ENCODE results near the gene SDCBP2. TPM values are rescaled to one million over a fixed set of nuclear protein-coding genes. Genes with fewer than 3 reads are reported as not detected.

SDCBP2 gene
- total and polyA plus RNA-seq, 2 experiments from 2014 or later = 4.2 to 5.5 TPM

GRCh38 chr20:1373614-1374013 is 44.7 kb upstream of the SDCBP2 start:
- no peak overlapping the region for H3K4me2 ChIP-seq (ENCODE audit: unreplicated experiment)
- H3K36me3 ChIP-seq (ENCODE audit: low read depth) = peaks cover 4% of the 10 kb centered on the region; the same call in 1 of the 2 replicates
- no peaks in the 10 kb centered on the region; the same call in 1 of the 2 replicates for H4K20me1 ChIP-seq (ENCODE audit: insufficient read depth)
- no peak overlapping the region for H3K9ac ChIP-seq
- in situ Hi-C loops (cut with MboI) = no loop called here
- no peak overlapping the region for H2AFZ ChIP-seq
- no peaks in the 10 kb centered on the region for H3K9me3 ChIP-seq (ENCODE audit: low read depth)
- no peak for DNase-seq
- H3F3A ChIP-seq (ENCODE audit: insufficient read depth) = peaks cover 29% of the 10 kb centered on the region
- no peak for TF ChIP-seq EZH2 (IDR thresholded peaks at IDR 0.05; ENCODE audit: insufficient read depth, poor library complexity, severe bottlenecking)
- no peaks in the 10 kb centered on the region for H3K27me3 ChIP-seq (replicated peaks; ENCODE audit: insufficient read depth)
- no peaks in the 10 kb centered on the region for H3K9me2 ChIP-seq (ENCODE audit: insufficient read depth)
- no peak overlapping the region for H3K4me3 ChIP-seq
- H3K4me1 ChIP-seq (ENCODE audit: insufficient read depth) = peaks cover 61% of the 10 kb centered on the region
- no peak overlapping the region for H3K27ac ChIP-seq
- peaks cover 95% of the 10 kb centered on the region for H3K79me2 ChIP-seq (ENCODE audit: insufficient read depth)
- WGBS, 2 experiments (ENCODE audit: low coverage in 1 of 2, low lambda C conversion rate in 2 of 2, missing lambda C conversion rate in 2 of 2) = 96 to 98% methylated on average over 4 of the region's 4 CpGs

- no peak for DNase-seq
- Histone ChIP-seq H3K36me3 (ENCODE audit: low read depth) (peaks cover 5% of the 10 kb centered on the region; the same call in 1 of the 2 replicates), H3K4me1 (ENCODE audit: insufficient read depth) (peaks cover 62% of the 10 kb centered on the region), H3K9me2 (ENCODE audit: insufficient read depth) (no peaks in the 10 kb centered on the region), H3K27ac (no peak overlapping the region), H3F3A (ENCODE audit: insufficient read depth) (peaks cover 29% of the 10 kb centered on the region), H3K4me3 (no peak overlapping the region), H3K79me2 (ENCODE audit: insufficient read depth) (peaks cover 94% of the 10 kb centered on the region), H3K27me3 (replicated peaks; ENCODE audit: insufficient read depth) (no peaks in the 10 kb centered on the region), H4K20me1 (ENCODE audit: insufficient read depth) (no peaks in the 10 kb centered on the region; the same call in 1 of the 2 replicates), H3K9me3 (ENCODE audit: low read depth) (no peaks in the 10 kb centered on the region), H3K9ac (no peak overlapping the region), H2AFZ (no peak overlapping the region), H3K4me2 (ENCODE audit: unreplicated experiment) (no peak overlapping the region)
- in situ Hi-C loops (cut with MboI) = no loop called here
- WGBS, 2 experiments (ENCODE audit: low coverage in 1 of 2, low lambda C conversion rate in 2 of 2, missing lambda C conversion rate in 2 of 2) = 94 to 98% methylated on average over 3 of the region's 3 CpGs
- TF ChIP-seq EZH2 (IDR thresholded peaks at IDR 0.05; ENCODE audit: insufficient read depth, poor library complexity, severe bottlenecking) (no peak), EZH2phosphoT487 (IDR thresholded peaks at IDR 0.05; ENCODE audit: insufficient read depth, low read depth) (no peak)
Observed at GRCh38 chr20:1373036-1373435, 44.1 kb upstream of the SDCBP2 start.

GRCh38 chr20:1371830-1372539 is 43.0 kb upstream of the SDCBP2 start:
- peaks cover 94% of the 10 kb centered on the region for H3K79me2 ChIP-seq (ENCODE audit: insufficient read depth)
- in situ Hi-C loops (cut with MboI) = no loop called here
- no peaks in the 10 kb centered on the region for H4K20me1 ChIP-seq (ENCODE audit: insufficient read depth)
- WGBS, 2 experiments (ENCODE audit: low coverage in 1 of 2, low lambda C conversion rate in 2 of 2, missing lambda C conversion rate in 2 of 2) = 85 to 93% methylated on average over 5 of the region's 5 CpGs
- H2AFZ ChIP-seq = no peak overlapping the region
- H3K36me3 ChIP-seq (ENCODE audit: low read depth) = peaks cover 7% of the 10 kb centered on the region; the same call in 1 of the 2 replicates
- TF ChIP-seq EZH2phosphoT487 (IDR thresholded peaks at IDR 0.05; ENCODE audit: insufficient read depth, low read depth) (no peak), EZH2 (IDR thresholded peaks at IDR 0.05; ENCODE audit: insufficient read depth, poor library complexity, severe bottlenecking) (no peak)
- no peaks in the 10 kb centered on the region for H3K9me2 ChIP-seq (ENCODE audit: insufficient read depth)
- no peak for DNase-seq
- no peaks in the 10 kb centered on the region for H3K27me3 ChIP-seq (replicated peaks; ENCODE audit: insufficient read depth)
- H3K4me1 ChIP-seq (ENCODE audit: insufficient read depth) = peaks cover 52% of the 10 kb centered on the region
- no peak overlapping the region for H3K27ac ChIP-seq
- no peaks in the 10 kb centered on the region for H3K9me3 ChIP-seq (ENCODE audit: low read depth)
- H3K9ac ChIP-seq = no peak overlapping the region
- H3K4me3 ChIP-seq = no peak overlapping the region
- peaks cover 29% of the 10 kb centered on the region for H3F3A ChIP-seq (ENCODE audit: insufficient read depth)
- no peak overlapping the region for H3K4me2 ChIP-seq (ENCODE audit: unreplicated experiment)

GRCh38 chr20:1371202-1371782 is 42.4 kb upstream of the SDCBP2 start:
- Histone ChIP-seq H3K4me1 (ENCODE audit: insufficient read depth) (peaks cover 47% of the 10 kb centered on the region), H4K20me1 (ENCODE audit: insufficient read depth) (no peaks in the 10 kb centered on the region), H3K4me2 (ENCODE audit: unreplicated experiment) (no peak overlapping the region), H3K9ac (no peak overlapping the region), H3K4me3 (no peak overlapping the region), H3K27ac (peak overlapping the region; percentile 44), H3K27me3 (replicated peaks; ENCODE audit: insufficient read depth) (no peaks in the 10 kb centered on the region), H3K9me2 (ENCODE audit: insufficient read depth) (no peaks in the 10 kb centered on the region), H2AFZ (no peak overlapping the region), H3F3A (ENCODE audit: insufficient read depth) (peaks cover 31% of the 10 kb centered on the region), H3K36me3 (ENCODE audit: low read depth) (peaks cover 7% of the 10 kb centered on the region; the same call in 1 of the 2 replicates), H3K79me2 (ENCODE audit: insufficient read depth) (peaks cover 94% of the 10 kb centered on the region), H3K9me3 (ENCODE audit: low read depth) (no peaks in the 10 kb centered on the region)
- TF ChIP-seq EZH2 (IDR thresholded peaks at IDR 0.05; ENCODE audit: insufficient read depth, poor library complexity, severe bottlenecking) (no peak), EZH2phosphoT487 (IDR thresholded peaks at IDR 0.05; ENCODE audit: insufficient read depth, low read depth) (no peak)
- WGBS, 2 experiments (ENCODE audit: low coverage in 1 of 2, low lambda C conversion rate in 2 of 2, missing lambda C conversion rate in 2 of 2) = 70 to 73% methylated on average over 3 of the region's 3 CpGs
- in situ Hi-C loops (cut with MboI) = no loop called here
- DNase-seq = peak; percentile 31

Measured in GM23248 (cell line).